Sciatic nerve (tissue), 2 donors: ENCODE data around the gene RASAL1. TPM values are rescaled to one million over a fixed set of nuclear protein-coding genes. Genes with fewer than 3 reads are reported as not detected.

Source experiments
- ATAC-seq: fragments of 200-7000 bp; cut with Tn5 transposase; one replicate; pipeline ENCODE4 v1.9.1; 2020; ENCODE audit warnings: mild to moderate bottlenecking, moderate library complexity
- DNase-seq: peaks from one replicate; pipeline ENCODE4 v3.0.0-alpha.2; 2020; ENCODE audit warnings: low spot score
- intact Hi-C: fragments of 100-400 bp; cut with DNase I; formaldehyde crosslinking; loops from one replicate; pipeline ENCODE4 v1.14.2; 2022
- total RNA-seq: library from RNA; stranded (reverse); fragmentation: NEBNext Ultra II Directional; extraction: Animal tissue kit (Norgen Biotek cat#: 25700); gene quantifications from one replicate; pipeline ENCODE4 v1.2.1, GENCODE V29; 2021
- donor health status: DM: no; HTN: no; CAD: no.
- donor health status: DM: no; HTN: no; CAD: no.

RASAL1 gene
- total RNA-seq, 1 donor from 2014 or later = 8.6 TPM

DNA sequence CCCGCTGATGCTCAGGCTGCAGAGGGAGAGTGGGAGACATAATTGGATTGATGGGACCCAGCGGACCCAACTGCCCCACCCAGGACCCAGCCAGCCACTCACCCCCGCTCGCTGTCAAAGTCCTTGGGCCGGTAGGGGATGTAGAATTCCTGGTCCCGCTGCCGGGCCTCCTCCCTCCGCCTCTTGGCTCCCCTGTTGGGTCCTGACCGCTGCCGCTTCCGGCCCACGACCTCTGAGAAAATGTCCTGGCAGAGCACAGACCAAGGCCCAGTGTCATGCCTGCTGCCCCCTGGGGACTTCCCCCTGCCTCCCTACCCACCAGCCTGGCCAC lies 27.4 kb upstream of the RASAL1 start:
- intact Hi-C loops = no loop called here
- ATAC-seq (no peak), DNase-seq (no peak)

- intact Hi-C loops = no loop called here
- no peak for ATAC-seq
Observed at GRCh38 chr12:113162102-113163029, 26.8 kb upstream of the RASAL1 start.

GRCh38 chr12:113161415-113162016 lies 26.0 kb upstream of the RASAL1 start:
- DNase-seq (no peak), ATAC-seq (no peak)
- intact Hi-C loops = no loop called here

More at GRCh38 chr12:113162102-113163029, 26.8 kb upstream of the RASAL1 start:
- DNase-seq = no peak

GRCh38 chr12:113159937-113160336 lies 24.4 kb upstream of the RASAL1 start:
- ATAC-seq = no peak
- intact Hi-C loops = no loop called here
- DNase-seq = no peak

DNA sequence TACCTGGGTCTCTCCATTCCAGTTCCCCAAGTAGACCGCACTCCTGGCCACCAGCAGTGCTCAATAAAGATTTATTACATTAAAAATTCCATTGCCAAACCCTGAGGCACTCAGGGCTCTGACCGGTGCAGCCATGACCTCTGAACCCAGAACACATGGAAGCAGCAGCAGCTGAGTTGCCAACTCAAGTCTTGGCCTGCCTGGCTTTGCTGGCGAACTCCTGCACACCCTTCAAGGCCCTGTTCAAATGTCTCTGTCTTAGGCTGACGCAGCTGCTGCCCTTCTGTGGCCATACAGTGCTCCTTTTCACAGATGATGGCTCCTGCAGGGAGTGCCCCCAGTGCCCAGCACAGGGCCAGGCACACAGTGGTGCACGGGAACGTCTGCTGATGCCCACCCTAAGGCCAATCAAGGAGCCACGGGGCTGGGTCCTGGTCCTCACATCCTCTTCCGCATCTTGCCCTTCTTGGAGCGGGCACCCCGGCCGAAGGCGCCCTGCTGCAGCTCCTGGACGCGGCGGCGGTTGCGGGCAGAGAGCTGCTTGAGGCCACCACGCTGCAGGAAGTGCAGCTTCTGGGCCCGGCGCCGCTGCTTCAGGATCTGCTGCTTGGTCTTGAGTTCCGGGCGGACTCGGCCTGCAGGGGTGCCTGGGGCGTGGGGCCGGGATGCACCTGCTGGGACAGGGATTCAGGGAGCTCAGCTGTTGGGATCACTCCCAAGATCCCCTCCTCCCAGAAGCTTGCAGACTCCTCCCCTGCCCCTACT lies 23.1 kb upstream of the RASAL1 start:
- DNase-seq (no peak), ATAC-seq (no peak)
- intact Hi-C loops = no loop called here

DNA sequence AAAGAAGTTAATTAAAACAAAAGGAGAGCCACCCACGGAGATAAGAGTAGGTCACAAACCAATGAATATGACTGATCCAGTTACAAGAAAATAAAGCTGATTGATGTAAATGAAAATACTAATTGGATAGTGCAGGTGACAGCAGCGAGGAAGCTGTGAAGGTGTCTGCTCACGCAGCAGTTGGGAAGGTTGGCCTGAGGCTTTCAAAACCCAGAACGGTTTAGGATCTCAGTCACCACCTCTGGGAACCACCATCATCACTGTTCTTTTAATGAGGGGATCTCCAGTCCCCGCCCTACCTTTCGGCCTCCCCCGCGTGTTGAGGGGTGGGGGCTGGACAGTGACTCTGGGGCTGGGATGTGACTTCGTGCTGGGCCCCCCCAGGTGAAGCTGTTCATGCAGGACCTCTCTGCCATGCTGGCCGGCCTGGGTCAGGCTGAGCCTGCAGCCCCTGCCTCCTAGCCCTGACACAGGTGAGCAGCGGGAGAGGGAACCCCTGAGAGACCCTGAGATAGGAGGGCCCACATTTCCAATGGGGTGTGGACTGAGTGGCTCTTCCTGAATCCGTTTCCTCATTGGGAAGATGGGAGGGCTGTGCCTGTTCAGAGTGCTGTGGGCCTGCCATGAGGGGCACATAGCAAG lies 21.8 kb upstream of the RASAL1 start:
- ATAC-seq (no peak), DNase-seq (no peak)
- intact Hi-C loops = no loop called here

DNA sequence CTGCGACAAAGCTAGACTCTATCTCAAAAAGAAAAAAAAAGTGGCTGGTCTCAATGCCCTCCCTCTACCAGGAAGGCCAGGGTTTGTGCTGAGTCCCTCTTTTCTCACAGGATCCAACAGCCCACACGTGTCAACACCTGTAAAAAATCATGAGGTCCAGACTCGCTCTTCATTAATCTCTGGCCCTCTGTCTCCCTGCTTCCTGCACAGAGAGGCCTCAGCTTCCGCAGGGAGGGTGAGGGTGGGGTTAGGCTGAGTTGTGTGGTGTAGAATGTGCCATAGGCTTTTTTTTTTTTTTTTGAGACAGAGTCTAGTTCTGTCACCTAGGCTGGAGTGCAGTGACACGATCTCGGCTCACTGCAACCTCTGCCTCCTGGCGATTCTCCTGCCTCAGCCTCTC lies 20.1 kb upstream of the RASAL1 start:
- no peak for DNase-seq
- ATAC-seq = no peak
- intact Hi-C loops = no loop called here

- DNase-seq = no peak
- intact Hi-C loops = no loop called here
- ATAC-seq = no peak
Observed at GRCh38 chr12:113155060-113155459, 19.5 kb upstream of the RASAL1 start.

DNA sequence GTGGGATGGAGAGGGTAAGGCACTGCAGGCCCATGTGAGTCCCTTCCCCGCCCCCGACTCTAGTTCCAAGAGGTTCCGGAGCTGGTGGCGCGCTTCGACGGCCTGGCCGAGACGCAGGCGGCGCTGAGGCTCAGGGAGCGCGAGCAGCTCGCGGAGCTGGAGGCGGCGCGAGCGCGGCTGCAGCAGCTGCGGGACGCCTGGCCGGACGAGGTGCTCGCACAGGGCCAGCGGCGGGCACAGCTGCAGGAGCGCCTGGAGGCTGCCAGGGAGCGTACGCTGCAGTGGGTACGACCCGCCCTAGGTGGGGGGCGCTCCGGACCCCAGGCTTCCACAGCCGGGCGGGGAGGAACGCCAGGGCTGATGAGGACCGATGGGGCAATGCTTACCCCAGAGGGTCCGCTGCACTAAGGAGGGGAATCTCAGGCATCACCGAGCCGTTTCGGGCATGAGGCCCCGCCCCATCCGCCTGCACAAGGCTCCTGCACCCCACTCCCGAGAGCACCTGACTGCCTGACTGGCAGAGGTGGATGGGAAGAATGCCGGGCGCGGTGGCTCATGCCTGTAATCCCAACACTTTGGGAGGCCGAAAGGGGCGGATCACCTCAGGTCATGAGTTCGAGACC lies 18.9 kb upstream of the RASAL1 start:
- intact Hi-C loops = no loop called here
- ATAC-seq (no peak), DNase-seq (no peak)

GRCh38 chr12:113152835-113153814 lies 17.6 kb upstream of the RASAL1 start:
- peak; percentile 77 for DNase-seq
- ATAC-seq = peak; percentile 91
- intact Hi-C loops = no loop called here

- no peak for DNase-seq
- ATAC-seq = no peak
- intact Hi-C loops = no loop called here
Observed at GRCh38 chr12:113152196-113152834, 16.8 kb upstream of the RASAL1 start.

GRCh38 chr12:113151655-113152054 lies 16.1 kb upstream of the RASAL1 start:
- no peak for ATAC-seq
- intact Hi-C loops = no loop called here

GRCh38 chr12:113149361-113150150 lies 14.0 kb upstream of the RASAL1 start, which contains the start of gene CFAP73:
Gene CFAP73 (plus strand): TSS chr12:113149724. CDS start chr12:113149858, 134 bp downstream.
- intact Hi-C loops = no loop called here
- peak; percentile 84 for ATAC-seq
- peak; percentile 75 for DNase-seq

More at GRCh38 chr12:113151655-113152054, 16.1 kb upstream of the RASAL1 start:
- DNase-seq = no peak

- ATAC-seq (no peak), DNase-seq (no peak)
- intact Hi-C loops = no loop called here
Observed at GRCh38 chr12:113146999-113147398, 11.4 kb upstream of the RASAL1 start.

GRCh38 chr12:113145720-113146551 lies 10.4 kb upstream of the RASAL1 start:
- intact Hi-C loops = no loop called here
- DNase-seq (no peak), ATAC-seq (no peak)

DNA sequence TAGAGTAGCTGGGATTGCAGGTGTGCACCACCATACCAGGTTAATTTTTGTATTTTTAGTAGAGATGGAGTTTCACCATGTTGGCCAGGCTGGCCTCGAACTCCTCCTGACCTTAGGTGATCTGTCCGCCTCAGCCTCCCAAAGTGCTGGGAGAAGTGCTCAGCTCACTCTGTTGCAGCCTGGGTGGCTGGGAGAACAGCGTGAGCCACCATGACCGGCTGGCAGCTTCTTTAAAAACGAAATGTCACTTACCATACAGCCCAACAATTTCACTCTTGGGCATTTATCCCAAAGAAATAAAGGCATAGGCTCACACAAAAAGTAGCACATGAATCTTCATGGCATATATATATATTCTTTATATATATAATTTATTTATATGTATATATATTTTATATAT lies 9.2 kb upstream of the RASAL1 start:
- ATAC-seq = no peak
- intact Hi-C loops = no loop called here
- no peak for DNase-seq
